Neural cell (in vitro differentiated cells): ENCODE results near the gene NKD1. TPM values are rescaled to one million over a fixed set of nuclear protein-coding genes. Genes with fewer than 3 reads are reported as not detected.

Experiments
- H2AFZ ChIP-seq: fragments of 200-600, 300-800 bp; sonication (generic), shearing (Covaris generic); 2 replicates; pipeline ENCODE4 v1.6.0; 2014; ENCODE audit warnings: low read depth, mild to moderate bottlenecking, antibody characterized with exemption, low read length, moderate library complexity
- H3F3A ChIP-seq: fragments of 200-600 bp; shearing (Covaris generic); 2 replicates; pipeline ENCODE4 v1.6.1; 2016; ENCODE audit warnings: mild to moderate bottlenecking, moderate library complexity, mixed read lengths, antibody characterized with exemption, low read length; ENCODE audit not compliant: insufficient read depth, poor library complexity, severe bottlenecking
- H3K27ac ChIP-seq: fragments of 200-600, 300-800 bp; sonication (generic), shearing (Covaris generic); 2 replicates; pipeline ENCODE4 v1.5.1; 2014; ENCODE audit warnings: mild to moderate bottlenecking, low read length, moderate library complexity
- H3K27me3 ChIP-seq: fragments of 300-800, 200-600 bp; sonication (generic), shearing (Covaris generic); 2 replicates; pipeline ENCODE4 v1.6.0; 2014; ENCODE audit warnings: mild to moderate bottlenecking, low read depth, low read length, moderate library complexity; ENCODE audit not compliant: insufficient read depth
- H3K36me3 ChIP-seq: fragments of 300-800, 200-600 bp; sonication (generic), shearing (Covaris generic); 2 replicates; pipeline ENCODE4 v1.5.1; 2014; ENCODE audit warnings: mild to moderate bottlenecking, antibody characterized with exemption, low read length, moderate library complexity; ENCODE audit not compliant: insufficient read depth
- H3K4me2 ChIP-seq: fragments of 300-800, 200-600 bp; sonication (generic), shearing (Covaris generic); 2 replicates; pipeline ENCODE4 v1.6.0; 2014; ENCODE audit warnings: mild to moderate bottlenecking, low read length
- H3K4me3 ChIP-seq: fragments of 300-800, 200-600 bp; sonication (generic), shearing (Covaris generic); 2 replicates; pipeline ENCODE4 v1.5.1; 2014; ENCODE audit warnings: mild to moderate bottlenecking, low read length, moderate library complexity
- H3K79me2 ChIP-seq: fragments of 200-600 bp; shearing (Covaris generic); replicated peaks from 2 replicates; pipeline ENCODE4 v1.6.0; 2014; ENCODE audit warnings: mild to moderate bottlenecking, low read length, moderate library complexity; ENCODE audit not compliant: insufficient read depth
- H3K9ac ChIP-seq: fragments of 300-800, 200-600 bp; sonication (generic), shearing (Covaris generic); 2 replicates; pipeline ENCODE4 v1.6.1; 2016; ENCODE audit warnings: mild to moderate bottlenecking, low read length, mixed read lengths
- H3K9me2 ChIP-seq: fragments of 200-600 bp; shearing (Covaris generic); 2 replicates; pipeline ENCODE4 v1.6.1; 2016; ENCODE audit warnings: mild to moderate bottlenecking, low read length, mixed read lengths; ENCODE audit not compliant: insufficient read depth
- H3K9me3 ChIP-seq: fragments of 200-600, 300-800 bp; sonication (generic), shearing (Covaris generic); 2 replicates; pipeline ENCODE4 v1.6.1; 2016; ENCODE audit warnings: mild to moderate bottlenecking, mixed run types, low read length, moderate library complexity, mixed read lengths
- H4K20me1 ChIP-seq: fragments of 200-600 bp; shearing (Covaris generic); 2 replicates; pipeline ENCODE4 v1.6.1; 2016; ENCODE audit warnings: mild to moderate bottlenecking, mixed run types; ENCODE audit not compliant: insufficient read depth
- EP300 ChIP-seq: fragments of 450-650 bp; conservative IDR thresholded peaks from 2 replicates; pipeline ENCODE4 v1.6.1; 2014; ENCODE audit warnings: antibody characterized with exemption, mild to moderate bottlenecking, moderate library complexity; ENCODE audit not compliant: poor library complexity, severe bottlenecking
- EZH2 ChIP-seq: fragments of 200-600, 300-800 bp; shearing (Covaris generic), sonication (generic); IDR thresholded peaks from 2 replicates; pipeline ENCODE4 v1.6.1; 2014; ENCODE audit warnings: antibody characterized with exemption, low read length, borderline replicate concordance, mild to moderate bottlenecking; ENCODE audit not compliant: insufficient read depth, poor library complexity, severe bottlenecking
- MXI1 ChIP-seq: fragments of 450-650 bp; conservative IDR thresholded peaks from 2 replicates; pipeline ENCODE4 v1.6.1; 2014; ENCODE audit warnings: antibody characterized with exemption, mild to moderate bottlenecking; ENCODE audit not compliant: poor library complexity, severe bottlenecking
- POLR2AphosphoS5 ChIP-seq: IDR thresholded peaks from 2 replicates; pipeline ENCODE4 v1.6.1; 2012
- RAD21 ChIP-seq: fragments of 450-650 bp; conservative IDR thresholded peaks from 2 replicates; pipeline ENCODE4 v1.6.1; 2014; ENCODE audit warnings: antibody characterized with exemption, mild to moderate bottlenecking, moderate library complexity
- SMC3 ChIP-seq: fragments of 450-650 bp; conservative IDR thresholded peaks from 2 replicates; pipeline ENCODE4 v1.6.1; 2014; ENCODE audit warnings: antibody characterized with exemption, mild to moderate bottlenecking, moderate library complexity; ENCODE audit not compliant: poor library complexity
- TAF1 ChIP-seq: IDR thresholded peaks from 2 replicates; pipeline ENCODE4 v1.6.1; 2012; ENCODE audit warnings: low read depth
- polyA plus RNA-seq: library from polyadenylated mRNA; depleted of rRNA; stranded (reverse); fragments of >200 nt; gene quantifications from 2 replicates; pipeline ENCODE4 v1.2.3, GENCODE V29; 2014
- TF ChIP-seq, protein P1 (sequence below): IDR thresholded peaks from 2 replicates; pipeline ENCODE4 v1.6.1; 2012; ENCODE audit warnings: borderline replicate concordance
- TF ChIP-seq, protein P2 (sequence below): fragments of 450-650 bp; IDR thresholded peaks from 2 replicates; pipeline ENCODE4 v1.5.1; 2014; ENCODE audit warnings: antibody characterized with exemption, mild to moderate bottlenecking, moderate library complexity; ENCODE audit not compliant: poor library complexity, severe bottlenecking

NKD1 gene
- polyA plus RNA-seq, 1 donor from 2014 or later = 1.1 TPM

DNA sequence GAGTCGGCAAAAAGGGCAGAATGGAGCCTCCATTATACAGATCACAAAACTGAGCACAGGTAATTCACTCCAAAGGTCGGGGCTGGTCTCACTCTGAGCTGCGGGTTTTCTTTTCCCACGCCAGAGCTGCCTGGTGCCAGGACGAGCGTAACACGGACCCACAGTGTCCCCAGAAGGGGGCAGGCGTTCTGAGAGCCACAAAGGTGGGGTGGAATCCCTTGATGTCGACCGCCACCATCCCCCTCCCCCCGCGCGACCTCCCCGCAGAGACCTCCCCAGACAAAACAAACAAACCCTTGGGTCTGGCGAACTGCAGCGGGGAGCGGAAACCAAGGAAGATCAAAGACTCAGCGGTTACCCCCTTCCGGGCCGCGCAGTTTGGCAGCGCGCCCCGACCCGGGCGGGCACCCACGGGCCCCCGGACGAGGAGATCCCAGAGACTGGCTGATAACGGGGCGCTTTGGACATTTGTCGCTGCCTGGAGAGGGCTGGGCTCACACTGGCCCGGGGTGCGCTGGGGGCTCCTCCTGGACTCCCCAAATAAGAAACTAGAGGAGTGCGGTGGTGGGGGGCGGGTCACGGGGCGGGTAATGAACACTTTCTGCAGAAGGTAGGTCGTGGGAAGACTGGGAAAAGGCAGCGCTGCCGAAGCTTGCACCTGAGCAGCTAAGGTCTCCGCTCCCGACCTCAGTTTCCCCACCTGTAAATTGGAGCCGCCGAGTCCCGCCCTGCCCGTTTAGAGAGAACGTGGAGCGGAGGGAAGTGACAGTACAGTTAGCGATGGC, 664 bp upstream of the NKD1 start:
- Histone ChIP-seq H3K9me3 (no peaks in the 10 kb centered on the region), H4K20me1 (no peaks in the 10 kb centered on the region), H3K9me2 (no peaks in the 10 kb centered on the region), H3K4me2 (no peak overlapping the region), H3F3A (no peaks in the 10 kb centered on the region), H2AFZ (no peak overlapping the region), H3K27ac (no peak overlapping the region), H3K27me3 (peaks cover 30% of the 10 kb centered on the region), H3K4me3 (peak overlapping the region; percentile 67), H3K36me3 (no peaks in the 10 kb centered on the region), H3K79me2 (no peaks in the 10 kb centered on the region), H3K9ac (no peak overlapping the region)
- no peak for TF ChIP-seq TAF1
- TF ChIP-seq EZH2 = no peak
- TF ChIP-seq POLR2AphosphoS5 = no peak
- no peak for TF ChIP-seq RAD21

DNA sequence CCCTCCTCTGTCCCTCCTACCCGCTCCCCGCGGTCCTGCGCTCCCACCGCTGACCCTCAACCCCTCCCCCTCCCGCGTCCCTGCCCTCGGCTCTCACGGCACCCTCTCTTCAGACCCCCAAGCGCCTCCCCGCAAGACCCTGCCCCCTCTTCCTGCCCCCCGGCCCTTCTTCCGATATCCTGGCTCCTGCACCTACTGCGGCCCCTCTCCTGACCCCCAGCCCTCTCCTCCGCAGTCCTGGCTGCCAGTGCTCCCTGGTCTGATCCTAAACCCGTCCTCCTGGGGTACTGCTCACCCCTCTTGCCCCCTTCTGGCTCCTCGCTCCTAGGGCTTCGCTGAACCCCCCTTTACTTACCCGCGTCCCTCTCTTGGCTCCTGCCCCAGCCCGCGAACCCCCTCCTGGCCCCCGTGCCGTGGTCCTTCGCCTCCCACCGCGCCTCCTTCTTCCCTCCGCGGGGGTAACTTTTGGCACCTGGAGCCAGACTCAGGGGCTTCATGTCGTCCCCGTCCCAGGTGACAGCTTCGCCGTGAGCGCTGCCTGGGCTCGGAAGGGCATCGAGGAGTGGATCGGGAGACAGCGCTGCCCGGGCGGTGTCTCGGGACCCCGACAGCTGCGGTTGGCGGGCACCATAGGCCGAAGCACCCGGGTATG, 839 bp downstream of the NKD1 start:
- Histone ChIP-seq H2AFZ (no peak overlapping the region), H3K4me2 (peak overlapping the region; percentile 51), H3K9me3 (no peaks in the 10 kb centered on the region), H3K36me3 (no peaks in the 10 kb centered on the region), H3K79me2 (no peaks in the 10 kb centered on the region), H3K9ac (peak overlapping the region; percentile 64), H3K4me3 (peak overlapping the region; percentile 71), H3F3A (no peaks in the 10 kb centered on the region), H3K27me3 (peaks cover 30% of the 10 kb centered on the region), H3K9me2 (no peaks in the 10 kb centered on the region), H3K27ac (no peak overlapping the region), H4K20me1 (no peaks in the 10 kb centered on the region)
- TF ChIP-seq, protein P1, sequence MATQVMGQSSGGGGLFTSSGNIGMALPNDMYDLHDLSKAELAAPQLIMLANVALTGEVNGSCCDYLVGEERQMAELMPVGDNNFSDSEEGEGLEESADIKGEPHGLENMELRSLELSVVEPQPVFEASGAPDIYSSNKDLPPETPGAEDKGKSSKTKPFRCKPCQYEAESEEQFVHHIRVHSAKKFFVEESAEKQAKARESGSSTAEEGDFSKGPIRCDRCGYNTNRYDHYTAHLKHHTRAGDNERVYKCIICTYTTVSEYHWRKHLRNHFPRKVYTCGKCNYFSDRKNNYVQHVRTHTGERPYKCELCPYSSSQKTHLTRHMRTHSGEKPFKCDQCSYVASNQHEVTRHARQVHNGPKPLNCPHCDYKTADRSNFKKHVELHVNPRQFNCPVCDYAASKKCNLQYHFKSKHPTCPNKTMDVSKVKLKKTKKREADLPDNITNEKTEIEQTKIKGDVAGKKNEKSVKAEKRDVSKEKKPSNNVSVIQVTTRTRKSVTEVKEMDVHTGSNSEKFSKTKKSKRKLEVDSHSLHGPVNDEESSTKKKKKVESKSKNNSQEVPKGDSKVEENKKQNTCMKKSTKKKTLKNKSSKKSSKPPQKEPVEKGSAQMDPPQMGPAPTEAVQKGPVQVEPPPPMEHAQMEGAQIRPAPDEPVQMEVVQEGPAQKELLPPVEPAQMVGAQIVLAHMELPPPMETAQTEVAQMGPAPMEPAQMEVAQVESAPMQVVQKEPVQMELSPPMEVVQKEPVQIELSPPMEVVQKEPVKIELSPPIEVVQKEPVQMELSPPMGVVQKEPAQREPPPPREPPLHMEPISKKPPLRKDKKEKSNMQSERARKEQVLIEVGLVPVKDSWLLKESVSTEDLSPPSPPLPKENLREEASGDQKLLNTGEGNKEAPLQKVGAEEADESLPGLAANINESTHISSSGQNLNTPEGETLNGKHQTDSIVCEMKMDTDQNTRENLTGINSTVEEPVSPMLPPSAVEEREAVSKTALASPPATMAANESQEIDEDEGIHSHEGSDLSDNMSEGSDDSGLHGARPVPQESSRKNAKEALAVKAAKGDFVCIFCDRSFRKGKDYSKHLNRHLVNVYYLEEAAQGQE = no peak
- TF ChIP-seq, protein P2, sequence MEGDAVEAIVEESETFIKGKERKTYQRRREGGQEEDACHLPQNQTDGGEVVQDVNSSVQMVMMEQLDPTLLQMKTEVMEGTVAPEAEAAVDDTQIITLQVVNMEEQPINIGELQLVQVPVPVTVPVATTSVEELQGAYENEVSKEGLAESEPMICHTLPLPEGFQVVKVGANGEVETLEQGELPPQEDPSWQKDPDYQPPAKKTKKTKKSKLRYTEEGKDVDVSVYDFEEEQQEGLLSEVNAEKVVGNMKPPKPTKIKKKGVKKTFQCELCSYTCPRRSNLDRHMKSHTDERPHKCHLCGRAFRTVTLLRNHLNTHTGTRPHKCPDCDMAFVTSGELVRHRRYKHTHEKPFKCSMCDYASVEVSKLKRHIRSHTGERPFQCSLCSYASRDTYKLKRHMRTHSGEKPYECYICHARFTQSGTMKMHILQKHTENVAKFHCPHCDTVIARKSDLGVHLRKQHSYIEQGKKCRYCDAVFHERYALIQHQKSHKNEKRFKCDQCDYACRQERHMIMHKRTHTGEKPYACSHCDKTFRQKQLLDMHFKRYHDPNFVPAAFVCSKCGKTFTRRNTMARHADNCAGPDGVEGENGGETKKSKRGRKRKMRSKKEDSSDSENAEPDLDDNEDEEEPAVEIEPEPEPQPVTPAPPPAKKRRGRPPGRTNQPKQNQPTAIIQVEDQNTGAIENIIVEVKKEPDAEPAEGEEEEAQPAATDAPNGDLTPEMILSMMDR = no peak
- TF ChIP-seq MXI1 (no peak), TAF1 (no peak), EZH2 (no peak), SMC3 (no peak), RAD21 (no peak), EP300 (no peak), POLR2AphosphoS5 (no peak)
